ENCODE results near the gene WDR76.
"Not testable (repeated sequence)": the region's sequence is repeated elsewhere in the genome, so short reads cannot be mapped to it uniquely, and the experiment has no call there.

DNA sequence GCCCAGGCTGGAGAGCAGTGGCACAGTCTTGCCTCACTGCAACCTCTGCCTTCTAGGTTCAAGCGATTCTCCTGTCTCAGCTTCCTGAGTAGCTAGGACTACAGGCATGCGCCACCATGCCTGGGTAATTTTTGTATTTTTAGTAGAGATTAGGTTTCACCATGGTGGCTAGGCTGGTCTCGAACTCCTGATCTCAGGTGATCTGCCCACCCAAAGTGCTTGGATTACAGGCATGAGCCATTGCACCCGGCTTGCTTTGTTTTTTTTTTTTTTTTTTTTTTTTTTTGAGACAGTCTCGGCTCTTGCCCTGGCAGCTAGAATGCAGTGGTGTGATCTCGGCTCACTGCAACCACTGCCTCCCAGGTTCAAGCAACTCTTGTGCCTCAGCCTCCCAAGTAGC, 5.7 kb downstream of the WDR76 start:
- TF ChIP-seq EZH2phosphoT487 (conservative IDR thresholded peaks at IDR 0.05; ENCODE audit: low read length) = not testable (repeated sequence)
- TF ChIP-seq, protein P1, sequence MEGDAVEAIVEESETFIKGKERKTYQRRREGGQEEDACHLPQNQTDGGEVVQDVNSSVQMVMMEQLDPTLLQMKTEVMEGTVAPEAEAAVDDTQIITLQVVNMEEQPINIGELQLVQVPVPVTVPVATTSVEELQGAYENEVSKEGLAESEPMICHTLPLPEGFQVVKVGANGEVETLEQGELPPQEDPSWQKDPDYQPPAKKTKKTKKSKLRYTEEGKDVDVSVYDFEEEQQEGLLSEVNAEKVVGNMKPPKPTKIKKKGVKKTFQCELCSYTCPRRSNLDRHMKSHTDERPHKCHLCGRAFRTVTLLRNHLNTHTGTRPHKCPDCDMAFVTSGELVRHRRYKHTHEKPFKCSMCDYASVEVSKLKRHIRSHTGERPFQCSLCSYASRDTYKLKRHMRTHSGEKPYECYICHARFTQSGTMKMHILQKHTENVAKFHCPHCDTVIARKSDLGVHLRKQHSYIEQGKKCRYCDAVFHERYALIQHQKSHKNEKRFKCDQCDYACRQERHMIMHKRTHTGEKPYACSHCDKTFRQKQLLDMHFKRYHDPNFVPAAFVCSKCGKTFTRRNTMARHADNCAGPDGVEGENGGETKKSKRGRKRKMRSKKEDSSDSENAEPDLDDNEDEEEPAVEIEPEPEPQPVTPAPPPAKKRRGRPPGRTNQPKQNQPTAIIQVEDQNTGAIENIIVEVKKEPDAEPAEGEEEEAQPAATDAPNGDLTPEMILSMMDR (IDR thresholded peaks at IDR 0.05; ENCODE audit: insufficient read depth, low read length, poor library complexity, severe bottlenecking) = not testable (repeated sequence)
